A549 treated with AZD9567 at 1 μM for 4 hours (cell line): ENCODE results near the gene SC5D. TPM values are rescaled to one million over a fixed set of nuclear protein-coding genes. Genes with fewer than 3 reads are reported as not detected.

Experiments used
- total RNA-seq: library from RNA; stranded (reverse); fragments of 200-300 nt; extraction: Qiagen RNA extraction; gene quantifications from 5 replicates; pipeline ENCODE4 v1.2.3, GENCODE V29; 2022; ENCODE audit not compliant: insufficient read depth

SC5D gene
- total RNA-seq: 8.7 to 23.5 TPM (median 11.0 TPM) in 5 replicates

DNA sequence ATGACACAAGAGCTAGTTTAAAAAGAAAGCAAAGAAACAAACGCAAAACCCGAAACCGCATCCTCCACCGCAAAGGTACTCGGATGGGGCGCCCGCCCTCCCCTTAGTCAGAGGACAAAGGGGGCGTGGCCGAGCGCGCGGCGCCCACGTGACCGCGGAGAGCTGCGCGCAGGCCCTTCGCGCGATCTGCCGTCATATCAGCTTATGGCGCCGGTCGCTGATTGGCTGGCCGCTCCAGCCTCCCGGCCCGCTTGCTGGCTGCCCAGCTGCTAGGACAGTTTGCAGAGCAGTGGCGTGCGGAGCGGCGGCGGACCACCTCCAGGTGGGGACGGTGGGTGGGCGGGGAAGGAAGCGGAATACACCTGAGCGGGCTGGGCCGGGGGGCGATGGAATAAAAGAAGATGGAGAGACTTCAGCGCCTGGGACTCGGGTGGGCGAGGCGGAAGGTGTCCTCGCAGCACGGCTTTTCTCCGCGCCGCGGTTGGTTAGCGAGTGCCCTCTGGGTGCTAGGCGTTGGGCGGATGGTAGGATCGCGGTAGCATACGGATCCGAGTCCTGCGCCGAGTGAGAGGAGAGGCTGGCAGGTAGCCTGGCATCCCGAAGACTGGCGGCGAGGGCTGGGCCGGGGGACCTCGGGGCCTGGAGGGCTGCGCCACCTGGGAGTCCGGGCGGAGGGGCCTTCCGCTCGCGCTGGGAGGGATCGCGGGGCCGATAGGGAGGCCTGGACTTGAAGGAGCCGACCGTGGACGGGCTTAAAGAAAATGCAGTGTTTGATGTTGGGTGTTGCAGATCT is at the start of gene SC5D:
Gene SC5D, plus strand, starts transcription at position 277 of the 793 bp plus-strand sequence. CDS start 10,605 bp downstream, outside the sequence.

Other genes with a start within 250 kb of the SC5D start
- 0.06 to 0.15 TPM (median 0.10 TPM) in 4 of 5 replicates, not detected in the other for gene TECTA, start 191.5 kb upstream of the SC5D start, total RNA-seq
- 1.4 to 2.8 TPM (median 1.4 TPM) in 5 replicates for gene SORL1, start 159.5 kb downstream of the SC5D start, total RNA-seq